Fibroblast of gingiva (primary cell): ENCODE results near the gene SLC1A2.

Experiments used
- DNase-seq: peaks from one replicate; pipeline ENCODE4 v3.0.0-alpha.2; 2011; ENCODE audit warnings: low read depth

The SLC1A2 gene

GRCh38 chr11:35419184-35419829 lies at the start of gene SLC1A2:
Gene SLC1A2 (minus strand): TSS chr11:35419558. CDS start chr11:35418966, 592 bp downstream.
- no peak for DNase-seq

- DNase-seq, result no peak
Measured at GRCh38 chr11:35466058-35466457, 46.7 kb upstream of the SLC1A2 start.

- DNase-seq, result no peak
Measured at GRCh38 chr11:35464308-35464707, 45.0 kb upstream of the SLC1A2 start.

- DNase-seq, result no peak
Measured at GRCh38 chr11:35463331-35463751, 44.0 kb upstream of the SLC1A2 start.

- no peak for DNase-seq
Measured at GRCh38 chr11:35461917-35462538, 42.7 kb upstream of the SLC1A2 start.

- DNase-seq, result peak; percentile 9
Measured at GRCh38 chr11:35459489-35459888, 40.1 kb upstream of the SLC1A2 start.

GRCh38 chr11:35458846-35459245 lies 39.5 kb upstream of the SLC1A2 start:
- peak; percentile 5 for DNase-seq

GRCh38 chr11:35454362-35454761 lies 35.0 kb upstream of the SLC1A2 start:
- DNase-seq, result no peak

GRCh38 chr11:35436581-35437250 lies 17.4 kb upstream of the SLC1A2 start:
- DNase-seq, result no peak

- DNase-seq, result no peak
Measured at GRCh38 chr11:35433588-35433987, 14.2 kb upstream of the SLC1A2 start.

GRCh38 chr11:35432464-35432863 lies 13.1 kb upstream of the SLC1A2 start:
- DNase-seq, result no peak

GRCh38 chr11:35427071-35427470 lies 7.7 kb upstream of the SLC1A2 start:
- DNase-seq, result peak; percentile 90

GRCh38 chr11:35426351-35426750 lies 7.0 kb upstream of the SLC1A2 start:
- no peak for DNase-seq

GRCh38 chr11:35425603-35426212 lies 6.3 kb upstream of the SLC1A2 start:
- DNase-seq, result no peak

GRCh38 chr11:35424157-35424940 lies 5.0 kb upstream of the SLC1A2 start:
- DNase-seq, result peak; percentile 31

GRCh38 chr11:35420371-35420770 lies 1.0 kb upstream of the SLC1A2 start:
- peak; percentile 11 for DNase-seq

- no peak for DNase-seq
Measured at GRCh38 chr11:35419830-35420333, 524 bp upstream of the SLC1A2 start.

GRCh38 chr11:35418282-35419183 lies 825 bp downstream of the SLC1A2 start:
- DNase-seq, result no peak

- DNase-seq, result no peak
Measured at GRCh38 chr11:35415487-35415886, 3.9 kb downstream of the SLC1A2 start.

GRCh38 chr11:35414776-35415175 lies 4.6 kb downstream of the SLC1A2 start:
- DNase-seq, result no peak

- DNase-seq, result no peak
Measured at GRCh38 chr11:35414311-35414710, 5.0 kb downstream of the SLC1A2 start.
